NCI-H187 (cell line): ENCODE results near the gene NADSYN1.

Experiments
- DNase-seq, 2 experiments: peaks; one replicate each; lab custom pipeline; 2025; lab: John Stamatoyannopoulos, UW

Gene NADSYN1

GRCh38 chr11:71548716-71549151 is 95.7 kb downstream of the NADSYN1 start:
- no peak for DNase-seq
